Thyroid gland (tissue), 4 donors: ENCODE data around the gene NUP188.
"Not testable (repeated sequence)": the region's sequence is repeated elsewhere in the genome, so short reads cannot be mapped to it uniquely, and the experiment has no call there.

Experiments
- POLR2A ChIP-seq, 2 donors: fragments of 450-650 bp; IDR thresholded peaks; one replicate each; pipeline ENCODE4 v1.6.1; 2017; ENCODE audit warnings: antibody characterized with exemption in 2 of 2, mild to moderate bottlenecking in 2 of 2, moderate library complexity in 1 of 2
- TF ChIP-seq, protein P1 (sequence below), 6 experiments: fragments of 200-600 bp in 3 of 6; fragments of 450-650 bp in 3 of 6; sonication (generic) in 3 of 6; IDR thresholded peaks; one replicate each; pipeline ENCODE4 v1.5.1; 2016 to 2019; ENCODE audit warnings: antibody characterized with exemption in 6 of 6, mild to moderate bottlenecking in 2 of 6, inconsistent platforms in 1 of 6, moderate library complexity in 1 of 6

DNA sequence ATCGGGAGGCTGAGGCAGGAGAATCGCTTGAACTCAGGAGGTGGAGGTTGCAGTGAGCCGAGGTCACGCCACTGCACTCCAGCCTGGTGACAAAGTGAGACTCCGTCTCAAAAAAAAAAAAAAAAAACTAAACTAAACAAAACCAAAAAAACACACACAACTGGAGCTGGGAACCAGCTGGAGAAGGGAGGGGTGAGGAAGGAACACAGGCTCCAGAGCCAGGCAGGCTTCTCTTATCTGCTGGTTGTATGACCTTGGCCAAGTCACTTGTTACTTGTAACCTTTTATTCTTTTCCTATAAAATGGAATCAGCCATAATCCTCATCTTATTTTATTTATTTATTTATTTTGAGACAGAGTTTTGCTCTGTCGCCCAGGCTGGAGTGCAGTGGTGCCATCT, 56.7 kb downstream of the NUP188 start:
- TF ChIP-seq, protein P1, sequence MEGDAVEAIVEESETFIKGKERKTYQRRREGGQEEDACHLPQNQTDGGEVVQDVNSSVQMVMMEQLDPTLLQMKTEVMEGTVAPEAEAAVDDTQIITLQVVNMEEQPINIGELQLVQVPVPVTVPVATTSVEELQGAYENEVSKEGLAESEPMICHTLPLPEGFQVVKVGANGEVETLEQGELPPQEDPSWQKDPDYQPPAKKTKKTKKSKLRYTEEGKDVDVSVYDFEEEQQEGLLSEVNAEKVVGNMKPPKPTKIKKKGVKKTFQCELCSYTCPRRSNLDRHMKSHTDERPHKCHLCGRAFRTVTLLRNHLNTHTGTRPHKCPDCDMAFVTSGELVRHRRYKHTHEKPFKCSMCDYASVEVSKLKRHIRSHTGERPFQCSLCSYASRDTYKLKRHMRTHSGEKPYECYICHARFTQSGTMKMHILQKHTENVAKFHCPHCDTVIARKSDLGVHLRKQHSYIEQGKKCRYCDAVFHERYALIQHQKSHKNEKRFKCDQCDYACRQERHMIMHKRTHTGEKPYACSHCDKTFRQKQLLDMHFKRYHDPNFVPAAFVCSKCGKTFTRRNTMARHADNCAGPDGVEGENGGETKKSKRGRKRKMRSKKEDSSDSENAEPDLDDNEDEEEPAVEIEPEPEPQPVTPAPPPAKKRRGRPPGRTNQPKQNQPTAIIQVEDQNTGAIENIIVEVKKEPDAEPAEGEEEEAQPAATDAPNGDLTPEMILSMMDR (IDR thresholded peaks at IDR 0.05) = not testable (repeated sequence)
- not testable (repeated sequence) for TF ChIP-seq POLR2A (IDR thresholded peaks at IDR 0.05)
